Effector memory CD8-positive, alpha-beta T cell (primary cell): ENCODE results near the gene DCAF7.
A peak's percentile ranks its signal among the peaks of the same experiment; 100 is the strongest.

Experiments used
- ATAC-seq: fragments of 150-1000 bp; cut with Tn5 transposase; replicated peaks from 2 replicates; pipeline ENCODE4 v1.10.0; 2021; ENCODE audit warnings: mild to moderate bottlenecking, moderate library complexity
- DNase-seq, 3 experiments: peaks; one replicate each; pipeline ENCODE4 v3.0.0; 2021
- H3K27ac Mint-ChIP-seq, 2 donors: one replicate each; pipeline ENCODE4 v1.8.0; 2022; ENCODE audit warnings: mild to moderate bottlenecking in 2 of 2, mixed read lengths in 2 of 2, moderate library complexity in 2 of 2
- H3K27me3 Mint-ChIP-seq, 2 donors: one replicate each; pipeline ENCODE4 v1.8.0; 2022; ENCODE audit warnings: mixed read lengths in 2 of 2
- H3K36me3 Mint-ChIP-seq: one replicate; pipeline ENCODE4 v1.8.0; 2022; ENCODE audit warnings: mild to moderate bottlenecking, moderate library complexity, mixed read lengths; ENCODE audit not compliant: insufficient read depth
- H3K4me1 Mint-ChIP-seq, 2 donors: one replicate each; pipeline ENCODE4 v1.8.0; 2022; ENCODE audit warnings: low read depth in 2 of 2, mixed read lengths in 2 of 2
- H3K4me3 Mint-ChIP-seq, 2 donors: one replicate each; pipeline ENCODE4 v1.8.0; 2022; ENCODE audit warnings: mild to moderate bottlenecking in 2 of 2, mixed read lengths in 2 of 2, moderate library complexity in 2 of 2
- H3K9me3 Mint-ChIP-seq, 2 donors: one replicate each; pipeline ENCODE4 v1.8.0; 2022; ENCODE audit warnings: mixed read lengths in 2 of 2

DCAF7 gene

DNA sequence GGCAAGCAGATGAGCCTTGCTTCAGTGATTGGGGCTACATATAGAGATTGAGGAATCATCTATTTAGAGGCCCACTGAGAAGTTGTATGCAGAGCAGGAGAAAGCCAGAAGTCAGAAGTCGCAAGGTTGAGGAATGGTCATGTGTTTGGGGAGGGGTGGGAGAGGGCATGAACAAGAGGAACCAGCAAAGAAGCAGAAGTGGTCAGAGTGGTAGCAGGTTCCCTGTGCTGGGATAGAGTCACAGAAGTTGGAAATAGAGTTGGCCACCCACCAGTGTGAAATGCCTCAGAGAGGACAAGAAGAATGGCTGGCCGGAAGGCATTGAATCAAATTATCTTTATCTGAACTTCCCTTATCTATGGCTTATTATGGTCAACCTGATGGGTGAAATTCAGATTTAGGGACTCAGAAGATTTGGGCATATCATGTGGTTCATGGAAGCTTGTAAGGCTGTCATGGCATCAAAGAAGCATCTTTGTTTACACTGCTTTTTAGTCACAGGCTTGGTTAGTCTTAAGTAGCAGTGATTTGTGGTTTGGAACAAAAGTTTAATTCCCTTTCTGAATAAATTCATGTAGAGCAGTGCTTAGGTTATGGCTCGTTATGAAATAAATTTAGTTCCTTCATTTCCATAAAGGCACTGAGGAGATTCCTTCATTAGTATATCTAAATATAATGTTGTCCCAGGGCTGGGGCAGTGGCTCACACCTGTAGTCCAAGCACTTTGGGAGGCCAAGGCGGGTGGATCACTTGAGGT is 91.6 kb downstream of the DCAF7 start:
- H3K4me3 Mint-ChIP-seq: no peak overlapping the region
- ATAC-seq (peak; percentile 31), DNase-seq (no peak)
- peak overlapping the region in 1 of 2 donors; percentile 15 for H3K27ac Mint-ChIP-seq
- H3K4me1 Mint-ChIP-seq: peaks cover 9 to 18% of the 10 kb centered on the region in 2 donors
- no peaks in the 10 kb centered on the region for H3K27me3 Mint-ChIP-seq
- peaks cover 13% of the 10 kb centered on the region for H3K36me3 Mint-ChIP-seq
- H3K9me3 Mint-ChIP-seq: no peaks in the 10 kb centered on the region
